NCI-H146 treated with DMSO at 0.1 percent for 48 hours (cell line): ENCODE measurements around the gene MUL1.
"Not testable (repeated sequence)": the region's sequence is repeated elsewhere in the genome, so short reads cannot be mapped to it uniquely, and the experiment has no call there.

Experiments used
- DNase-seq: peaks from one replicate; lab custom pipeline; 2025; ENCODE audit not compliant: unreplicated experiment; lab: John Stamatoyannopoulos, UW

MUL1 gene

GRCh38 chr1:20519609-20520262 lies 11.8 kb upstream of the MUL1 start:
- DNase-seq = not testable (repeated sequence)

GRCh38 chr1:20511518-20512428 lies 3.8 kb upstream of the MUL1 start:
- DNase-seq = no peak

- DNase-seq = no peak
Observed at GRCh38 chr1:20508411-20508771, 440 bp upstream of the MUL1 start.

- DNase-seq = no peak
Observed at GRCh38 chr1:20507248-20507563, 745 bp downstream of the MUL1 start.

GRCh38 chr1:20505488-20505887 lies 2.5 kb downstream of the MUL1 start:
- no peak for DNase-seq

- DNase-seq = no peak
Observed at GRCh38 chr1:20500716-20501115, 7.2 kb downstream of the MUL1 start.

- no peak for DNase-seq
Observed at GRCh38 chr1:20499718-20500117, 8.2 kb downstream of the MUL1 start.

- no peak for DNase-seq
Observed at GRCh38 chr1:20499105-20499504, 8.8 kb downstream of the MUL1 start.

GRCh38 chr1:20498116-20498515 lies 9.8 kb downstream of the MUL1 start:
- DNase-seq = no peak

GRCh38 chr1:20497506-20497905 lies 10.4 kb downstream of the MUL1 start:
- no peak for DNase-seq

GRCh38 chr1:20496725-20497383 lies 11.1 kb downstream of the MUL1 start:
- DNase-seq = not testable (repeated sequence)

- DNase-seq = no peak
Observed at GRCh38 chr1:20496241-20496661, 11.7 kb downstream of the MUL1 start.

GRCh38 chr1:20495661-20496060 lies 12.3 kb downstream of the MUL1 start:
- no peak for DNase-seq

GRCh38 chr1:20494609-20495311 lies 13.2 kb downstream of the MUL1 start:
- DNase-seq = no peak

GRCh38 chr1:20493839-20494608 lies 13.9 kb downstream of the MUL1 start:
- peak; percentile 63 for DNase-seq

GRCh38 chr1:20493309-20493708 lies 14.6 kb downstream of the MUL1 start:
- DNase-seq = no peak

GRCh38 chr1:20492751-20493150 lies 15.2 kb downstream of the MUL1 start:
- no peak for DNase-seq

- no peak for DNase-seq
Observed at GRCh38 chr1:20491866-20492265, 16.1 kb downstream of the MUL1 start.

- no peak for DNase-seq
Observed at GRCh38 chr1:20491178-20491577, 16.8 kb downstream of the MUL1 start.

GRCh38 chr1:20487236-20487590 lies 20.7 kb downstream of the MUL1 start:
- no peak for DNase-seq
